Heart left ventricle (tissue), 16 donors: ENCODE data around the gene HAUS5. TPM values are rescaled to one million over a fixed set of nuclear protein-coding genes. Genes with fewer than 3 reads are reported as not detected.

Source experiments
- ATAC-seq, 4 donors: fragments of 200-7000 bp; cut with Tn5 transposase; one replicate each; pipeline ENCODE4 v1.9.1; 2020 to 2022; ENCODE audit warnings: moderate library complexity in 4 of 4, mild to moderate bottlenecking in 3 of 4, moderate number of reproducible peaks in 1 of 4
- DNase-seq, 5 donors: peaks; one replicate each; pipeline ENCODE4 v3.0.0-alpha.2; 2020
- H3K27ac ChIP-seq, 12 donors: fragments of 200-600 bp; sonication (generic) in 4 of 12; one replicate each; pipeline versions ENCODE4 v1.5.0 to v1.8.0; 2016 to 2022; ENCODE audit warnings: mild to moderate bottlenecking in 2 of 12
- H3K27me3 ChIP-seq, 9 donors: fragments of 200-600 bp; sonication (generic) in 2 of 9; one replicate each; pipeline versions ENCODE4 v1.5.1 to v1.8.0; 2016 to 2022; ENCODE audit warnings: mild to moderate bottlenecking in 3 of 9
- H3K36me3 ChIP-seq, 9 donors: fragments of 200-600 bp; sonication (generic) in 2 of 9; one replicate each; pipeline versions ENCODE4 v1.5.0 to v1.8.0; 2018 to 2022; ENCODE audit warnings: mild to moderate bottlenecking in 2 of 9
- H3K4me1 ChIP-seq, 12 donors: fragments of 200-600 bp; sonication (generic) in 4 of 12; one replicate each; pipeline versions ENCODE4 v1.5.0 to v1.8.0; 2016 to 2022; ENCODE audit warnings: mild to moderate bottlenecking in 3 of 12
- H3K4me3 ChIP-seq, 12 donors: fragments of 200-600 bp; sonication (generic) in 4 of 12; one replicate each; pipeline versions ENCODE4 v1.5.0 to v1.8.0; 2017 to 2022; ENCODE audit warnings: mild to moderate bottlenecking in 9 of 12, moderate library complexity in 4 of 12
- H3K9me3 ChIP-seq, 12 donors: fragments of 200-600 bp; sonication (generic) in 4 of 12; one replicate each; pipeline versions ENCODE4 v1.5.0 to v1.8.0; 2016 to 2022; ENCODE audit warnings: mild to moderate bottlenecking in 1 of 12
- CTCF ChIP-seq, 12 donors: fragments of 200-600 bp; sonication (generic) in 4 of 12; IDR thresholded peaks; one replicate each; pipeline versions ENCODE4 v1.5.0 to v1.8.0; 2018 to 2022; ENCODE audit warnings: antibody characterized with exemption in 12 of 12, mild to moderate bottlenecking in 5 of 12
- POLR2A ChIP-seq, 2 donors: fragments of 450-650 bp; IDR thresholded peaks; one replicate each; pipeline ENCODE4 v1.6.1; 2017; ENCODE audit warnings: antibody characterized with exemption in 2 of 2, mild to moderate bottlenecking in 2 of 2, moderate library complexity in 2 of 2
- WGBS, 4 donors: extraction: QIAGEN DNeasy Blood & Tissue Kit in 2 of 4; methylation state at CpG; one replicate each; pipeline versions ENCODE4 v1.1.5 to v1.1.7; 2013 to 2018; 5-methylcytosine and 5-hydroxymethylcytosine counted together
- intact Hi-C, 10 donors: fragments of 100-400 bp; cut with DNase I; formaldehyde crosslinking; loops; one replicate each; pipeline versions ENCODE4 v1.11.1 to v1.14.2; 2022
- polyA plus RNA-seq, 2 donors: library from polyadenylated mRNA; stranded (reverse); fragments of 200-250 nt; gene quantifications; one replicate each; pipeline ENCODE4 v1.2.3, GENCODE V29; 2013
- total RNA-seq, 9 donors: library from RNA; depleted of rRNA in 2 of 9; stranded (reverse); fragments of >200 nt in 2 of 9; fragmentation: NEBNext Ultra II Directional in 3 of 9; extraction: Animal tissue kit (Norgen Biotek cat#: 25700) in 3 of 9; gene quantifications; one replicate each; pipeline versions ENCODE4 v1.1.0 to v1.2.4, GENCODE V29; 2016 to 2023
- donor health status: ischemic (EF 13 %, LVEDD 7.1; RV severe dilation, severe dysfunction).
- donor health status: healthy with polysubstance abuse.
- donor health status: DM: no; HTN: yes; CAD: no.
- donor health status: DM: no; HTN: no; CAD: no.
- donor health status: ischemic (EF 25% LVEDD 6.9; RV normal size, moderate dysfunction).
- donor health status: ischemic (EF 25% LVEDD 5.7; RV mildly dilated, moderate dysfunction).
- donor health status: healthy.
- donor health status: DM: yes; HTN: yes; CAD: no.
- donor health status: ischemic (EF 35%, LVEDD 5.7; RV mildly dilated, moderate dysfunction).
- donor health status: nonischemic (EF 11% LVEDD 7.7; RV severe dilation, severe dysfunction).
- donor health status: DM: yes; HTN: yes; CAD: no.
- donor health status: PGD.
- donor health status: ischemic (EF 29% LVEDD 5.4; RV normal size, mild dysfunction).
- donor health status: nonischemic (EF 23%, LVEDD 6.1; RV moderate dilation, normal function).

Gene HAUS5
- total and polyA plus RNA-seq, 11 donors, result 1.9 to 9.0 (median 3.9) TPM

- DNase-seq, result peak in 1 of 5 donors; percentile 60
- intact Hi-C loops, result loop anchor here in 1 of 10 donors (10.0 kb wide), 1 partner anchor 70 kb away; the partner anchor contains the start of gene TMEM147
- Histone ChIP-seq H3K4me1 (peaks cover 0 to 16% (median 10%) of the 10 kb centered on the region in 12 donors), H3K27ac (no peak overlapping the region), H3K36me3 (peaks cover 0 to 23% (median 0%) of the 10 kb centered on the region in 9 donors), H3K4me3 (no peak overlapping the region), H3K27me3 (no peaks in the 10 kb centered on the region), H3K9me3 (no peaks in the 10 kb centered on the region)
- TF ChIP-seq POLR2A (IDR thresholded peaks at IDR 0.05) (no peak), CTCF (IDR thresholded peaks at IDR 0.05) (no peak)
- ATAC-seq, result no peak
- whole genome bisulfite sequencing, 4 donors, result 92 to 95% (median 93%) methylated on average over 15 to 17 of the region's 17 CpGs
Observed at GRCh38 chr19:35615036-35615435, 2.5 kb downstream of the HAUS5 start.

GRCh38 chr19:35618857-35619256 is 6.3 kb downstream of the HAUS5 start:
- Histone ChIP-seq H3K27ac (no peak overlapping the region), H3K4me3 (no peak overlapping the region), H3K27me3 (no peaks in the 10 kb centered on the region), H3K9me3 (no peaks in the 10 kb centered on the region), H3K4me1 (no peaks in the 10 kb centered on the region), H3K36me3 (peaks cover 0 to 31% (median 0%) of the 10 kb centered on the region in 9 donors)
- intact Hi-C loops, result loop anchor here in 1 of 10 donors (10.0 kb wide), 1 partner anchor 74 kb away; the partner anchor contains the start of gene TMEM147
- TF ChIP-seq POLR2A (IDR thresholded peaks at IDR 0.05) (no peak), CTCF (IDR thresholded peaks at IDR 0.05) (no peak)
- DNase-seq (peak in 1 of 5 donors; percentile 28), ATAC-seq (no peak)
- 70 to 83% (median 82%) methylated on average over 5 to 7 of the region's 7 CpGs for WGBS, 4 donors

- peaks cover 0 to 31% (median 0%) of the 10 kb centered on the region in 9 donors for H3K36me3 ChIP-seq
- H3K4me3 ChIP-seq, result no peak overlapping the region
- ATAC-seq (no peak), DNase-seq (no peak)
- TF ChIP-seq CTCF (IDR thresholded peaks at IDR 0.05), result no peak
- TF ChIP-seq POLR2A (IDR thresholded peaks at IDR 0.05), result no peak
- intact Hi-C loops, result loop anchor here in 1 of 10 donors (10.0 kb wide), 1 partner anchor 75 kb away; the partner anchor contains the start of gene TMEM147
- no peaks in the 10 kb centered on the region for H3K27me3 ChIP-seq
- H3K9me3 ChIP-seq, result no peaks in the 10 kb centered on the region
- no peaks in the 10 kb centered on the region for H3K4me1 ChIP-seq
- no peak overlapping the region for H3K27ac ChIP-seq
- WGBS, 4 donors, result 81 to 98% (median 96%) methylated on average over 5 to 12 of the region's 12 CpGs
Observed at GRCh38 chr19:35619290-35619923, 6.9 kb downstream of the HAUS5 start.

GRCh38 chr19:35620001-35620400 is 7.5 kb downstream of the HAUS5 start:
- Histone ChIP-seq H3K36me3 (peaks cover 0 to 29% (median 0%) of the 10 kb centered on the region in 9 donors), H3K4me1 (no peaks in the 10 kb centered on the region), H3K27ac (no peak overlapping the region), H3K27me3 (no peaks in the 10 kb centered on the region), H3K9me3 (no peaks in the 10 kb centered on the region), H3K4me3 (no peak overlapping the region)
- intact Hi-C loops, result no loop called here
- ATAC-seq (no peak), DNase-seq (no peak)
- 91 to 96% (median 94%) methylated on average over 17 of the region's 17 CpGs for WGBS, 4 donors
- no peak for TF ChIP-seq CTCF (IDR thresholded peaks at IDR 0.05)
- TF ChIP-seq POLR2A (IDR thresholded peaks at IDR 0.05), result no peak
